Stimulated activated CD8-positive, alpha-beta memory T cell treated with anti-CD3 and anti-CD28 coated beads, Interleukin-7, amount 100 ng/mL, for 24 hours (primary cell): ENCODE data around the gene EXOC3.
"Not testable (repeated sequence)": the region's sequence is repeated elsewhere in the genome, so short reads cannot be mapped to it uniquely, and the experiment has no call there.

Experiments used
- DNase-seq: peaks from one replicate; pipeline ENCODE4 v3.0.0-alpha.2; 2020; ENCODE audit warnings: low read depth

Gene EXOC3

GRCh38 chr5:502325-503079, 59.5 kb downstream of the EXOC3 start:
- no peak for DNase-seq

DNA sequence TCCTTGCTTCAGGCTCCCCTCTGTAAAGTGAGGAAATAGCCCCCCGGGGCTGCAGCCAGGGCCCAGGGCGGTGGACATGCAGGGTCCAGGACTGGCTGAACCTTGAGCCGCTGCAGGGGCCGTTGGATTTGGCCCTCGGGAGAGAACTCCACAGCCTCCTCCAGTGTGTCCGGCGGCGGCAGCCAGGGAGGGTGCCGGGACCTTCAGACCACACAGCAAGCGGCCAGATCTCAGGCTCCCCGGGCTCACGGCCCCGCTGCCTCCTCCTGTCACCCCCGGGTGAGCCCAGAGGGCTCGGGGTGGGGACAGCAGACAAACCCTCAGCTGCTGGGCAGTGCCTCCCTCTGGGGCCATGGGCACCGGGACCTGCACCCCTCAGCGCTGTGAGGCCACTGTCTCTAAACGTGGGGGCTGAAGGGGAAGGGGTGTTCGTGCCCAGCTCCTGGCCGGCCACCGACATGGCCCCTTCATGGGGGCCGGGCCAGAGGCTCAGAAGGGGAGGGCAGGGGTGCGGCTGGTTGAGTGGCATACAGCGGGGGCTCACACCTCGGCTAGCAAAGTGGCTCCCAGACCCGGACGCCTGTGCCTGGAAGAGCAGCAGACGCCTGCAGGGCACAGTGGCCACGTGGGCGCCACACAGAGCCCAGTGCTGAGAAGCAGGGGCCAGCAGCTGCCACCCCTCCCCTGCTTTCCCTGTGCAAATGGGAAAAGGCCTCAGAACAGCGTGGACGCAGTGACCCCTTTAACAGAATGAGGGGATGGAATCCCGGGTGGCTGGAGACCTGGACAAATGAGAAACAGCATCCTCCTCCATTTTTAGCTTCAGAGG, 61.6 kb downstream of the EXOC3 start:
- no peak for DNase-seq

DNA sequence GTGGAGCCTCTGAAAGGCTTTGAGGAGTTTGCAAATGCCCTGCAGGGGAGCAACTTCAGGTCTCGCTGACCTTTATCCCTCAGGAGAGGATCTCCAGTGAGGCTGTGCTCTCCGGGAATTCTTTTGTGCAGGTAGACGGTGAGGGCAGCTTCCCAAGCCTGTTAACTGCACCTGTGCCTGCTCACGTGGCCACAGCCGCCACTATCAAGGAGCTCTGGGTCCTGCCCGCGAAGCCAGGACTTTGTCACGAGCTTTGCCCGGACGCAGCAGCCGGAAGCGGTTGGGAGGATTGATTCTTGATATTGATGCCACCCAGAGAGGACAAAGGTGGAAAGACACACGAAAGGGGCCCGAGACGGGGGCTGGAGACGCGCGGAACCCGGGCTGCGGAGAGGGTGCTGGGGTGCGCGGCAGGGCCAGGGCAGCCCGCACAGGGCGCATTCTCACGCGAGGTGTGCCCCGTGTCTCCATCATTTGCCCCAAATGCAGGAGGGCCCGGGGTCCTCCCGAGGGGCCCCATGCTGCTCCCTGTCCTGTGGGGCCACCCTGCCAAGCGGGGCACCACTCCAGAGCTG, 63.1 kb downstream of the EXOC3 start:
- no peak for DNase-seq

DNA sequence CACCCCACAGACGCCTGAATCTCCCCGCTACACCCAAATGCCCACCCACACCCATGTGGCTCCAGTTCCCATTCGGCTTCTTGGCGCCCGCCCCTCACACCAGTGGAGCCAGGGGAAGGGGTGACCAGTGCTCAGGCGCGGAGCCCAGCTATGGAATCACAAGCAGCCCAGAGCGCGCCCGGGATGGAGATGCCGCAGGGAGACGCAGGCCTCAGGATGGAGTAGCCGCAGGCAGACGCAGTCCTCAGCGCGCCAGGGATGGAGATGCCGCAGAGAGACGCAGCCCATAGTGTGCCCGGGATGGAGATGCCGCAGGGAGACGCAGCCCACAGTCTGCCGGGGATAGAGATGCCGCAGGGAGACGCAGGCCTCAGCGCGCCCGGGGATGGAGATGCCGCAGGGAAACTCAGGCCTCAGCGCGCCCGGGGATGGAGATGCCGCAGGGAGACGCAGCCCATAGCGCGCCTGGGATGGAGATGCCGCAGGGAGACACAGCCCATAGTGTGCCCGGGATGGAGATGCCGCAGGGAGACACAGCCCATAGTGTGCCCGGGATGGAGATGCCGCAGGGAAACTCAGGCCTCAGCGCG, 65.1 kb downstream of the EXOC3 start:
- DNase-seq = not testable (repeated sequence)

- DNase-seq = no peak
Measured at GRCh38 chr5:509611-510185, 66.7 kb downstream of the EXOC3 start.

- no peak for DNase-seq
Measured at GRCh38 chr5:510521-510920, 67.5 kb downstream of the EXOC3 start.

GRCh38 chr5:511476-511875, 68.5 kb downstream of the EXOC3 start:
- DNase-seq = no peak

GRCh38 chr5:513216-514100, 70.5 kb downstream of the EXOC3 start:
- no peak for DNase-seq

GRCh38 chr5:514101-514485, 71.1 kb downstream of the EXOC3 start:
- DNase-seq = no peak

DNA sequence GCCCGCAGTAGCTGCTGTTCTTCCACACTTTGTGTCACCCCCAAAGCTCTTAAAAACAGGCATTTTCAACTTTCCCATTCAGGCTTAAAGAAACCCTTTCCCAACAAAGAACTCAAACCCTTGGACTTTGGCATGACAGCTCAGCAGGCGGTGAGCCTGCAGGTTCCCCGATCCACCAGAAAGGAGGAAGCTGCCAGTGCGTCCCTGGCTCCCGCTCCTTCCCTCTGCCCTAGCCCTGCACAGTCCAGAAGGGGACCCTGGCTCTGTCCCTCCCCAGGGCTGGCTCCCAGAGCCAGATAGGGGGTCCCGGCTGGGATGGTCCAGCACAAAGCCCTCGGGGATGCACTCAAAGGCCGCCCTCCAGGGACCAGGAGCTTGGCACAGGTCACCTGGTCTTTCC, 71.7 kb downstream of the EXOC3 start:
- no peak for DNase-seq

DNA sequence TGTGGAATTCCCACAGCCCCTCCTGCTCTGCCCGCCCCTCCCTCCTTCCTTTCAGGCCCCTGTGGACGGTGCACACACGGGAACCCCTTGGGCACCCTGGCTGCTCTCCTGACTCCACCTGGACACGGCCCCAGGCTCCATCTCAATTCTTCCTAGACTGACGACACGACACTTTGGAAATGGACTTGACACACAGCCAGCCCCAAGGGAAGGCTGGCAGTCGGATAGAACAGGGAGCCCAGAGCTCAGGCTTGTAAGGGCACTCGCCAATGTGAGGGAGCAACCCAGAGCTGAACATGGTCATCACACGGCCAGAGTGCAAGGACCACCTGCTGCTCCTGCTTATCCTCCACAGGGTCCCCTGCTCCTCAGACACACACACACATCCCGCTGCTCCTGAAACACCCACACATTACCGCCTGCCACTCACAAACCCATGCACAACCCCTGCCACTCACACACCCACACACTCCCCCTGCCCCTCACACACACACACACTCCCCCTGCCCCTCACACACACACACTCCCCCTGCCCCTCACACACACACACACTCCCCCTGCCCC, 72.4 kb downstream of the EXOC3 start:
- DNase-seq = no peak

GRCh38 chr5:516338-516925, 73.5 kb downstream of the EXOC3 start:
- DNase-seq = no peak
